OCI-LY1 (cell line): Measurements from ENCODE around the gene FAM221B.

ENCODE experiments used
- CTCF ChIP-seq: fragments of 200-600 bp; sonication (generic), shearing (Covaris generic); IDR thresholded peaks from 2 replicates; pipeline ENCODE4 v1.5.1; 2017; ENCODE audit warnings: mild to moderate bottlenecking, antibody characterized with exemption, low read length, moderate library complexity, mixed read lengths
- EZH2 ChIP-seq: fragments of 200-600 bp; sonication (generic), shearing (Covaris generic); IDR thresholded peaks from 2 replicates; pipeline ENCODE4 v1.8.0; 2017; ENCODE audit warnings: borderline replicate concordance, mixed run types, mild to moderate bottlenecking, antibody characterized with exemption, low read length, moderate library complexity, mixed read lengths

- TF ChIP-seq CTCF (no peak), EZH2 (no peak)
Observed at GRCh38 chr9:35867538-35867937, 39.0 kb upstream of the FAM221B start.
